GM19372 (cell line): ENCODE results near the gene ZNF775.
"Not testable (repeated sequence)": the region's sequence is repeated elsewhere in the genome, so short reads cannot be mapped to it uniquely, and the experiment has no call there.

Source experiments
- ATAC-seq: cut with Tn5 transposase; IDR thresholded peaks from one replicate; pipeline ENCODE4 v1.9.1; 2021; ENCODE audit warnings: mild to moderate bottlenecking, low read depth, moderate library complexity; ENCODE audit not compliant: unreplicated experiment

ZNF775 gene

DNA sequence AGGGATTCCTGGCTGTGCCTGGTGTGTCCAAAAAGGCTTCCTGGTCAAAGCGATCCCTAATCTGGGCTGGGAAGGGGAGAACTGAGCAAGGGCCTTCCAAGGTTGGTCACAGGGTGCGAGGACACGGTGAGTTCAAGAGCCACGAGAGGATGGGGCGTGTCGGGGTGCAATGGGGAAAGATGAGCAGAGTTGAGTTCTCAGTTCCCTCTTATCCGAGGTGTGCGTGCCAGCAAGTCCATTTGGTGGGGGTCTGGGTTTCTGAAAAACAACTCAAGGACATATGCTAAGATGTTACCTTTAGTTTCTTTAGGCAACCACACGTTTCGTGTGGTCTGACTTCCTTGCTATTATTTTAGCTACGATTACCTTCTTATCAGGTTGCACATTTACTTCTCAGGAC is 1.3 kb downstream of the ZNF775 start:
- no peak for ATAC-seq

DNA sequence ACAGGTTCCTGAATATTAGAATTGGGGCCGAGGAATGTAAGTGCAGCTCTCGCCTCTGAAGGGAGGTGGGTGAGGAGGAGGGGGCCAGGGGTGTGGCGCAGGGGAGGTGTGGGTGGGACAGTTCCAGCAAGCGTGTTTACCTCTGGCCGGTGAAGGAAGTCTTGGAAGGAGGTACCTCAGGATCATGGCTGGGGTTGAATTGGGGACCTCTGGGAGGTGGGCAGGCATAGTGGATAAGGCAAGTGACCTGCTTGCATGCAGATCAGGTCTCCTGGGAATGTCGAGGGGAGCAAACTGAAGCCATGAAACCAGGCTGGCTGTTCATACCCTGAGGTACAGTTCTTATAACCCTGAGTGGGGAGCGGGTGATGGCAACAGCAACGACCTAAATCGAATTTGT is 2.0 kb downstream of the ZNF775 start:
- no peak for ATAC-seq

GRCh38 chr7:150381785-150382122 is 2.6 kb downstream of the ZNF775 start:
- no peak for ATAC-seq

GRCh38 chr7:150382123-150382843 is 3.2 kb downstream of the ZNF775 start:
- no peak for ATAC-seq

DNA sequence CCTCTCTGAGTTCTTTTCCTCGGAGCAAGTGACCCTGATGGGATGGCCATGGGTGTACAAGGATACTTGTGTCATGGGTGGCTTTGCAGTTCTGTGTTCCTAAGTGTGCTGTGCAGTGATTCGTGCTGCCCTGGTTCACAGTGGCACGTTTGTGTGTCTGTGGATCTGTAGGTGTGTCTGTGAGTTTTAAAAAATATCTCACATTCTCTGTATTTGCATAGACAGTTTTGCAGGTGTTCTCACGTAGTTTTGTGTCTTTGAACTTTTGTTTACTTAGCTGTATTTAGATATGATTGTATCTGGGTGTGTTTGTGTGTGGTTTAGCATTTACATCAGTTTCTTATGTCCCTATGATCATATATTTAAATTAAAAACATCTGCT is 3.7 kb downstream of the ZNF775 start:
- no peak for ATAC-seq

DNA sequence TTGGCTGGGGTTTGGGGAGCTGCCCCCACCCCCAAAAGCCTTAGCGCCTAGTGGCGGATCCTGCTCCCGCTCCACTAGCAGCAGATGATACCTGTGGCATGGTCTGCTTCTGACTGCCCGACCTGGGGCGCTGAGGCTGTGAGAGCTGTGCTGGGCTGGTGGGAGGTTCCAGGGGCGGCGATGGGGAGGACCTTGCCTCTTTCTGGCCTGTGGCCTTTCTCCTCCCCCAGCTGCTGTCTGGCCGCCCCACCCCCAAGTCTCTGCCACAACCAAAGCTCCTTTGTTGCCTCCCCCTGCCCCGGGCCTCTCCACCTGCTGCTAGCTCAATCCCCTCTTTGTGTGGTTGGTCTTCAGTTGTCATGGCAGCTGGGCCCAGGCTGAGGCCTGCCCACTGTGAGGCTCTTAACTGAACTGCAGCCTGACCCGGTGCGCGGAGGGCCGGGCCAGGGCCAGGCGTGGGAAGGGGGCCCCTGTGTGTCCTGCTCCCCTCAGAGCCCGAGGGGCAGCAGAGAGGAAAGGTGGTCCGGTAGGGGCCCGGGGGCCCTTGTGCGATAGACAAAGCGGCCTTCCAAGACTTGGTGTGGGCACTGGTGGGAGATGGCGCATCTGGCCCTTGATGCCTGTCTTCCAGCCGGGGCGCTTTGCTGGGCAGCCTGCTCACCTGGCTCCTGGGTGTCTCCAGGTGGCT is 4.7 kb downstream of the ZNF775 start:
- no peak for ATAC-seq

GRCh38 chr7:150384406-150385301 is 5.5 kb downstream of the ZNF775 start:
- ATAC-seq, result no peak

GRCh38 chr7:150385302-150385723 is 6.2 kb downstream of the ZNF775 start:
- no peak for ATAC-seq

DNA sequence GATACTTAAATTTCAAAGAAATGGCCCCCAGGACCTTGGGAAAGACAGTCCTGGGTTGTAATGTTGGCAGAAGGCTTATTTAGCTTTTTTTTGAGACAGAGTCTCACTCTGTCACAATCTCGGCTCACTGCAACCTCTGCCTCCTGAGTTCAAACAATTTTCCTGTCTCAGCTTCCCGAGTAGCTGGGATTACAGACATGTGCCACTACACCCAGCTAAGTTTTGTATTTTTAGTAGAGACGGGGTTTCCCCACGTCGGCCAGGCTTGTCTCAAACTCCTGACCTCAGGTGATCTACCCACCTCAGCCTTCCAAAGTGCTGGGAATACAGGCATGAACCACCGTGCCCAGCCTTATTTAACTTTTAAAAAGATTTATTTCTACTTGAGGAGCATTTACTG is 6.8 kb downstream of the ZNF775 start:
- not testable (repeated sequence) for ATAC-seq

GRCh38 chr7:150388306-150388705 is 9.2 kb downstream of the ZNF775 start:
- no peak for ATAC-seq

DNA sequence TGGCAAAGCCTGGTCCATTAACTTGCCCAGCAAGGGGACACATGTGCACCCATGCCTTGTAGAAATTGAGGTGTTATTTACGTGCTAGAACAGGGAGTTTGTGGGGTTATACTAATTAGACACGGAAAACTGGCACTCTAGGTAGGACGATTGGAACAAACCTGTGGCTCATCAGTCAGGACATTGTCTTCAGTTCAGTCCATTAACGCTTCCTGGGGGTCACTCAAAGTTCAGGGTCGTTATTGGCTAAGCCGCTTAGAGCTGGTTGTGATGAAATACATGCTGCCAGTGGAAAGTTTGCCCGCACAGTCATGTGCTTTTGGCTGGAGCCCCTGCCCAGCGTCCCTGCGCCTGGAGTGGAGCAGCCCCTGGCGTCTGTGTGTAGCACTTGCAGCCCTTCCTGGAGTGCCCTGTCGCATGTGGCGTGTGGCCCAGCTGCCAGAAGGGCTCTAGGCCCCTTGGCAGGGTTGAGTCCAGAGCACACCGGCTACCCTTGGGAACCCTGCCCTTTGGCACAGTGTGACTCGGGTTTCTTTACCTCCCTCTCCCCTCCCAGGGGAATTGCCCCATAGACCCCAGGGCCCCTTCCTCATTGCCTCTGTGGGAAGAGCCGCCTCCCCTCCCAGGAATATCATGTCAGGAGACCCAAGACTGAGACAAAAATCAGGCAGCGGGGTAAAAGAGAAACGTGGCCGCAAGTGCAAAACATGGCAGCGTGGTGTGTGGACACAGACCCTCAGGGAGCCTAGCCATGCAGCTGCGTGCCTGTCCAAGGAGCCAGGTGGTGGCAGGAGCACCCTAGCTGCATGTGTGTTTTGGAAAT is 9.8 kb downstream of the ZNF775 start:
- no peak for ATAC-seq

- no peak for ATAC-seq
Observed at GRCh38 chr7:150389532-150389816, 10.3 kb downstream of the ZNF775 start.

GRCh38 chr7:150390205-150390604 is 11.1 kb downstream of the ZNF775 start:
- no peak for ATAC-seq

- no peak for ATAC-seq
Observed at GRCh38 chr7:150393325-150393724, 14.2 kb downstream of the ZNF775 start.

- no peak for ATAC-seq
Observed at GRCh38 chr7:150396426-150396825, 17.3 kb downstream of the ZNF775 start.

DNA sequence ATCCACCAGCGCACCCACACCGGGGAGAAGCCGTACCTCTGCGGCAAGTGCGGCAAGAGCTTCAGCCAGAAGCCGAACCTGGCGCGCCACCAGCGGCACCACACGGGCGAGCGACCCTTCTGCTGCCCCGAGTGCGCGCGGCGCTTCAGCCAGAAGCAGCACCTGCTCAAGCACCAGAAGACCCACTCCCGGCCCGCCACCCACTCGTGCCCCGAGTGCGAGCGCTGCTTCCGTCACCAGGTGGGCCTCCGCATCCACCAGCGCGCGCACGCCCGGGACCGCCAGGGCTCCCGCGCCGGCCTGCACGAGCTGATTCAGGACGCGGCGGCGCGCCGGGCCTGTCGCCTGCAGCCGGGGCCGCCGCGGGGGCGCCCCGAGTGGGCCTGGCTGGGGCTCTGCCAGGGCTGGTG is 17.7 kb downstream of the ZNF775 start:
- no peak for ATAC-seq

DNA sequence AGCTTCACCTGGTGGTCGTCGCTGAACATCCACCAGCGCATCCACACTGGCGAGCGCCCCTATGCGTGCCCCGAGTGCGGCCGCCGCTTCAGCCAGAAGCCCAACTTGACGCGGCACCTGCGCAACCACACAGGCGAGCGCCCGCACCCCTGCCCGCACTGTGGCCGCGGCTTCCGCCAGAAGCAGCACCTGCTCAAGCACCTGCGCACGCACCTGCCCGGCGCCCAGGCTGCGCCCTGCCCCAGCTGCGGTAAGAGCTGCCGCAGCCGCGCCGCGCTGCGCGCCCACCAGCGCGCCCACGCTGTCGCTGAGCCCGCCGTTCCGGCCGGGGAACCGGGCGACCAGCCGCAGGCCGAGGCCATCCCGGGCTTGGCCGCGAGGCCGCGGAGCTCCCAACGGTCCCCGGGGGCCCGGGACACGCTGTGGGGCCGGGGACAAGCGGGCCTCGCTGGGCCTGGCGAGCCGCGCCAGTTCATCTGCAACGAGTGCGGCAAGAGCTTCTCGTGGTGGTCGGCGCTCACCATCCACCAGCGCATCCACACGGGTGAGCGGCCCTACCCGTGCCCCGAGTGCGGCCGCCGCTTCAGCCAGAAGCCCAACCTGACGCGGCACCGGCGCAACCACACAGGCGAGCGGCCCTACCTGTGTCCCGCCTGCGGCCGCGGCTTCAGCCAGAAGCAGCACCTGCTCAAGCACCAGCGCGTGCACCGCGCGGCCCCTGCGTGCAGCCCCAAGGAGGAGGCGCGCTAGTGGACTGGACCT is 18.4 kb downstream of the ZNF775 start:
- ATAC-seq, result no peak

DNA sequence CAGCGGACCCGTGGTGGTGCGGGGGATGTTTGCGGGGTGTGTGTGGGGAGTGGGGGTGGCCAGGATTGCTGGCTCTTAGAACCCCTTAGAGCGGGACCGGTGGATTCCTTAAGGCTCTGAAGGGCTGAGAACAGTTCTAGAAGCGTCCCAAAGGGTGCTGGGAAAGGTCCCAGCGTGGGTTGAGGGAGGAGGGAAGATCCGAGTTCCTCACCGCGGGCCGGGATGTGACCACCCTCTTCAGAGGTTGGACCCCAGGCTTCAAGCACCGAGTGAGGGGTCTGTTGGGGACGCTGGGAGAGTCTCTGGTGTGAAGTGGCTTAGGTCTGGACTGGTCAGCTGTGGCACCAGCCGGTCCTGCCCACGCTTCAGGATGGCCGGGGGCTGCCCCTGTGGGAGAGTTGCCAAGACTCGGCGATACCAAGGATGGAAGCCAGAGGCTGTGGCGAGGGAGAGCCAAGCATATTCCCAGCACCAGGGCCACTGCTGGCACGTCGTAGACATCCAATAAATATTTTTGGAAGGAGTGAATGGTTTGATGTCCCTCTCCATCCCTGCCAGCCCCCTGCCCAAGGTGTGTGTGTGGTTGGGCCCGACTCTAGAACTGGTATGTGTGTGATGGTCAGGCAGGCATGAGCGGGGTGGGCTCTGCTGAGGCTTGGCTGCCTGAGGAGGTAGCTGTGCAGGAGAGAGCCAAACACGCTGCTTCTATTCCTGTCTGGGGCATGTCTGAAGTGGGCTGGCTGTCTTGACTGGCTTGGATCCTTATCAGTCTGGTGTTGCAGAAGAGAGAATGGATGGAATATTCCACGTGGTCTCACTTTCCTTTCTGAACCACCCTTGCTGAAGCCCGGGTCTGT is 19.2 kb downstream of the ZNF775 start:
- ATAC-seq, result no peak

DNA sequence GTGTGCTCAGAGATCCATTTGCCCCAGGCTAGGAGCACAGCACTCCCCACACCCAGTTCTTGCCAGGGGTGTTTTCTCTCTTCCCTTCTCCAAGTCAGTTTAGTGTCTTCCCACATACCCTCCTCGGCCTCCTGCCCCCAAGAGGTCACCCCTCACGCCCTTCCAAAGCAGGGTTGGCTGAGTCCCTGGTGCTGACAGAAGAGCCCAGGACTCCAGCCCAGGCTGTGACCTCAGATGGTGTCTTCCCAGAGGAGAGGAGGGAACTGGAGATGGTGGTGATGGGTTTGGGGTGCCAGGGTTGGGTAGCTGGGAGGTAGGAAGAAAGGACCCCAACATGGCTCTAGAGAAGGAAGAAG is 19.8 kb downstream of the ZNF775 start:
- no peak for ATAC-seq
